Right lung (tissue), 5 donors: ENCODE results near the gene TIPRL. TPM values are rescaled to one million over a fixed set of nuclear protein-coding genes. Genes with fewer than 3 reads are reported as not detected.

Source experiments
- DNase-seq, 2 donors: peaks; one replicate each; pipeline ENCODE4 v3.0.0-alpha.2; 2013
- polyA plus RNA-seq, 5 donors: library from polyadenylated mRNA; unstranded; fragments of 120-200 nt; gene quantifications; one replicate each; pipeline versions ENCODE4 v1.2.1 to v1.2.3, GENCODE V29; 2013; ENCODE audit warnings: inconsistent platforms in 1 of 5, low replicate concordance in 1 of 5; ENCODE audit not compliant: insufficient read length in 5 of 5, insufficient read depth in 1 of 5

Gene TIPRL
- polyA plus RNA-seq, 5 donors: 45.4 to 62.3 (median 56.2) TPM

GRCh38 chr1:168243636-168244212, 65.0 kb downstream of the TIPRL start:
- no peak for DNase-seq

DNA sequence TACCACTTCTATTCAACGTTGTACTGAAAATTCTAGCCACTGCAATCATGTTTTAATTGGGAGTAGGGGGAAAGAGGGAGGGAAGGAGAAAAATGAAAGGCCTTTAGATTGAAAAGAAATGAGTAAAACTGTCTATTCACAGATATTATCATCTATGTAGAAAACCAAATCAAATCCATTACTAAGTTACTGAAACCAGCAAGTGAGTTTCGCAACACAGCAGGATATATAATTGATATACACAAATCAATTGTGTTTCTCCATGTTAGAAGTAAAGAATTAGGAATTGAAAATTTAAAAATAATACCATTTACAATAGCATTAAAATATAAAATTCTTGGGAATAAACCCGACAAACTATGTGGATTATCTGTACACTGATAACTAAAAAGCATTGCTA, 66.3 kb downstream of the TIPRL start:
- DNase-seq: no peak

DNA sequence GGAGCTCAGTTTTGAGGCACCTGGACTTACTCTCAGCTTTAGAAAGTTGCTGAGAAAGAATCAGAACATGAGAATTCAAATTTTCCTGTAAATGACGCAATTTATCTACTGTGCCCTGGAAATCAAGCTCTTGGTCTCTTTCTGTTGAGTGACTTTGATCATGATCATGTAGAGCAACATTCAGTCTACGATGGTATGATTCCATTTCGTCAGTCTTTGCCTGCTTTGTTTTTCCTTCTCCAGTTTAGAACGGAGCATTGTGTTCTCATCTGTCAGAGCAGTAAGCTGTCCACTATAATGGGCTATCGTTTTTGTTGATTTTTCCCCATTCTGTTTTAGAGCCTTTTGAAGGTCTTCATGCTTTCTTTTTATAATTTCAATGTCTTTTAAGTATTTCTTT, 67.7 kb downstream of the TIPRL start:
- DNase-seq: no peak

Other genes starting within 250 kb of the TIPRL start
- 10 to 100 TPM; 54.9 to 64.0 (median 61.8) TPM for gene DCAF6, start 242.3 kb upstream of the TIPRL start, polyA plus RNA-seq
- gene MPC2, start 241.9 kb upstream of the TIPRL start, polyA plus RNA-seq: 10 to 100 TPM; 46.3 to 57.7 (median 54.9) TPM
- 10 to 100 TPM; 23.2 to 33.0 (median 24.8) TPM for gene GPR161, start 42.0 kb upstream of the TIPRL start, polyA plus RNA-seq
- 10 to 100 TPM; 15.6 to 24.5 (median 22.4) TPM for gene SFT2D2, start 47.0 kb downstream of the TIPRL start, polyA plus RNA-seq
- gene TBX19, start 101.9 kb downstream of the TIPRL start, polyA plus RNA-seq: 1 to 10 TPM; 4.4 to 8.0 (median 5.4) TPM